Stimulated activated CD8-positive, alpha-beta memory T cell treated with anti-CD3 and anti-CD28 coated beads, Interleukin-4, amount 100 ng/mL, for 1 hour (primary cell): ENCODE data around the gene TMEM8B.

Experiments
- DNase-seq, 2 donors: peaks; one replicate each; pipeline ENCODE4 v3.0.0-alpha.2; 2020; ENCODE audit warnings: low read depth in 2 of 2, low spot score in 1 of 2

TMEM8B gene

DNA sequence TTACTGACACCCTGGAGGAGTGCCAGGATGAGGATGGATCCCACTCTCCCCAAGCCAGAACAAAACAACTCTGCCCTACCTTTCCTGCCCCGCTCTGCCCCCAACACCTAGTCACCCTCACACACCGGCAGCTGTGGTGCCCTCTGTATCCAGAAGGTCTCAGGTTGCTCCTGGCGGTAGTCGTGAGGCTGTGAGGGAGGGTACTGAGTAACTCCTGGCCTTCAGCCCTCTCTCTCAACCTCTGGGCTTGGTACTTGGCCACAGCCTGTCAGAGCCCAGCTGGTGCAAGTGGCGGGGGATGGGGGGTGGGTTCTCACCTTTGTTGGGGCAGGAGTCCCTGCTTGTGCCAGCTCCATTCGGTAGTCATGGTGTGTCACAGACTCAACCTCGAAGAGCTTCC, 18.9 kb upstream of the TMEM8B start:
- no peak for DNase-seq

DNA sequence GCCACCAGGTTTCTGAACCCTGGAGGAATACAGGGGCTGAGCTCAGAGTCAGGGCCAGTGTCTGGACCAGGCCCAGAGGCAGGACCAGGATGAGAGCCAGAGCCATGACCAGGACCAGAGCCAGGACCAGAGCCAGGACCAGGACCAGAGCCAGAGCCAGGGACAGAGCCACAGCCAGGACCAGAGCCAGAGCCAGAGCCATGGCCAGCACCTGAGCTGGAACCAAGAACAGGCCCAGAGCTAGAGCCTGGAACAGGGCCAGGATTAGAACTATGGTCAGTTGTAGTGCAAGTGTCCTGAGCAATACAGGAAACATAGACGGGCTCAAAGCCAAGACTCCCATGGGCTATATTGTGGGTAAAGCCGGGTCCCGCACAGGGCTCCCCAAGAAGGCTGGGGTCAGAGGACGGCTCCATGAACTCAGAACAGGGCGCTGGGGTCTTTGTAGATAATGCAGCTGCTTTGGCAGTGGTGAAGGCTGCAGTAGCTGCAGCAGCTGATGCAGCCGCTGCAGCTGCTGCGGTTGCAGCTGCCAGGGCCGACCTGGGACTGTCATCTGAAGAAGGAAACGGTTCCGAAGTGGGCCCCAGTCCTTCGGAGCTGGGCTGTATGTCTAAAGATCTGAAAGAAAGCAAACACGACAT, 17.5 kb upstream of the TMEM8B start:
- no peak for DNase-seq

- DNase-seq: peak; percentile 83 to 92
Observed at GRCh38 chr9:35812025-35812602, 16.9 kb upstream of the TMEM8B start, which contains the start of gene SPAG8. SPAG8 (minus strand) TSS chr9:35812262; CDS start chr9:35812147, 115 bp downstream.

DNA sequence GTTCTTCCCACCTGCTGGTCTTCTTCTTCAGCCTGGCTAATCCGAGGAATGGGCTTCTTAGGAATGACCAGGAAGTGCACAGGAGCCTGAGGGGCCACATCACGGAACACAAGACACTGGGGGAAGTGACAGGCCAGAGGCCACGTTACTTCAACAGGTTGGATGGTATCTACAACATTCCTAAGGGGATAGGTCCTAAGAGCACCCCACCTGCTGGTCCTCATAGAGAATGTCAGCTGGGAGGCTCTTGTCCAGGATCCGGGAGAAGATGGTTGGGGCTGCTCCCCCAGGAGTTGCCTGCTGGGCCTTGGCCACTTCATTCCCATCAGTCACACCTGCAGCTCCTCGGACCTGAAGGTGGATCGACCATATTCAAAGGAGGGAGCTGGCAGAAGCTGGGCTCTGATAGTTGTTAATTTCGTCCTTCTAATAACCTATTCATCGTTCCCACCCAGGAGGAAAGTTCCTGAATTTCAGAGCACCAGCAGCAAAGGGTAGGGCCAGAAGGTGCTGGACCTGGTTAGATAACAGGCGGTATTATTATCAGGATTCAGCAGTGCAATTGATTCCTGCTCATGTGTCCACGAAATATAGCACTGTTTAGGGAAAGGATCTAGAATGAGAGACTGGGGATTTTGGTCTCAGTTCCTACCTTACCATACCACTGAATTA, 15.5 kb upstream of the TMEM8B start:
- no peak for DNase-seq

GRCh38 chr9:35814106-35814840, 14.8 kb upstream of the TMEM8B start:
- peak in 1 of 2 donors; percentile 9 for DNase-seq

DNA sequence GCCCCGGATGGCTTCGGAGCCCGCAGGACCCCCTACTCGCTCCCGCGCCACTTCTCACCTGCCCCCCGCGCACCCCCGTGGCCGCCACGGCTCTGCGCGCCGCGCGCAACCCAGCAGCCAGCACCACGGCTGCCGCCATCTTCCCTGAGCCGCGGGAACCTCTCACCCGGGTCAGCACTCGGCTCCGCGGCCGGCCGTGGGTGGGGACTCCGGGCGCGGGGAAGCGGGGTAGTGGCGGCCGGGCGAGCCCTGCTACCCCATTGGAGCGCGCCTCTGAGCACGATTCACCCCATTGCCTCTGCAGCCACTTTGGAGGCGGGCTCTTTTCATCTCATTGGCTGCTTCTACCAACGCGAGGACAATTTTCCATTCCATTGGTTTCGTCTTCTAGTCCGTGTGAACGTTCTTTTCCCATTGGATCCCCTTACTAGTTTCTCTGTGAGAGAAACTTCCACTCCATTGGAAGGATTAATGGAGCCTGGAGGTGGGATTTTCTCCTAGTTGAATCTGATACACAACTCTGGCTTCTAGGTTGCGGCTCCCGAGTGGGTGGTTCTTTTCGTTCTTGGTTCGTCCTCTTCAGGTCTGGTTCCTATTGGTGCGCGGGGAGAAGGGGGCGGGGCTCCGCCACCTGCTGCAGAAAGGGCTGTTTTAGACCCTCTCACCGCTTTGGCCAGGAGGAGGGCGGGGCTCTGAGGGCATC, 14.0 kb upstream of the TMEM8B start, which contains the start of gene HINT2:
HINT2 (minus strand) TSS at position 202 of the 703 bp plus-strand sequence; CDS start at position 139, 63 bp downstream.
- peak; percentile 88 to 94 for DNase-seq

DNA sequence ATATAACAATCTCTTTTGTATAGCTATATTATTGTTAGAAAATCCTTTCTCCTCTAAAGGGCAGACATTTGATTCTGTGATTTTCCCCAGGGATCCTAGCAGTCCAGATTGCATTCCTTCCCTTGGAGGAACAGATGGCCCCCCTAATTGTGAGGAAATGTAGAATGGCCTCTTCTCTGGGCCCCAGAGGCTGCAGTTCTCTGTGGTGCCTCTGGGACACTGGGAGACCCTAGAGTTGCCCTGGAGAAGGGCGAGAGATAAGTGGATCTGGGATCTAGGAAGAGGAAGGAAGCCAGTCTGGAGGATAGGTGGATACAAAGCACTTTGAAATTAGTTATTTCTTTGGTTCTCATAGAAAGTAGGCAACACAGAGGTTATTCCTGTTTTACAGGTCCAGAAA, 12.3 kb upstream of the TMEM8B start:
- no peak for DNase-seq

DNA sequence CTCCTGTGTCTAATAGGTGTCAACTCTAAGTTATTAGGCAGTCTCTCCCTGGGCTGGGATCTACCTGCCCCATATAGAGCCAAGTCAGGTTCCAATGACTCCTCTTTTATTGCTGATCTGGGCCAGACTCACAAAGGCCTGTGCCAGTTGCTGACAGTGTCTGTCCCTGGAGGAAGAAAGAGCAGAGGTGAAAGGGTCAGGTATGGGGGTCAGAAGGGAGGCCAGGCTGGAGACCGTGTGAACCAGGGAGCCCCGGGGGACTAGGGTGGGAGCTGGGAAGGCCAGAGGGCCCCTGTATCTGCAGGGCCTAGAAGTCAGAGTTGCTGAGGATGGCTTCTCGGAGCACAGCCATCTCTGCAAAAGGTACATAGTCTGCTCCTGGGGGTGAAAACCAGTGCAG, 10.7 kb upstream of the TMEM8B start:
- DNase-seq: no peak

DNA sequence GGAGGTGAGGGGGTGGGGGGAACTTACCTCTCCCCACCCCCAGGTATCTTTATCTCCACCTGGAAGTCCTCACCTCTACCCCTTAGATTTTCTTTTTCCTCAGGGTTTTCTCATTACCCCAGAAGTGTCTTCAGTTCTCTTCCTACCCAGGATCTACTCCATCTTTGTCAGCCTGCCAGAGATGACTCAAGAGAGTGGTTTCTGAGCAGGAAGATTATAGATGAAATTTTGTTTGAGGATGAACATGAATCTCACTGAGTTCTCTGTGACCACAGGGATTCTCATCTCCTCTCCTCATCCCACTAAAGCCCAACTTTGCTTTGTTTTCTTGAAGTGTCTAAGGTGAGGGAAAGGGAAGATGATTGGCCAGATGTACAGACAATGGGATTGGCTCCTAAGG, 9.0 kb upstream of the TMEM8B start:
- DNase-seq: no peak

DNA sequence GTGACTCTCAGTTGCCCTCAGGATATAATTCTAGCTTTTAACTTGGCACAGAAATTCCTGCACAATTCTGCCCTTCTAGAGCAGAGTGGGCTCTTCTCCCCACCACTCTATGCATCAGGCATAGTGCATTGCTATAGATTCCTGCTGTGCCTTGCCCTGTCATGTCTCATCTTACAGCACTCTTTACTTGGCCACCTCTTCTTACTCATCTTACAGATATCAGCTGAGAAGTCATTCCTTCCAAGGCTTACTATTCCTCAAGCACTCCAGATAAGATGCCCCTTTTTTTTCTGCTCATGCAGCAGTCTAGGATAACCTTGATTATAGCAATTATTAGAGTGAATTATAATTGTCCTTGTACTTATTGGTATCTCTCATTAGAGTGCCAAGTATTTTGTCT, 6.1 kb upstream of the TMEM8B start:
- no peak for DNase-seq

- DNase-seq: no peak
Observed at GRCh38 chr9:35826071-35826701, 2.8 kb upstream of the TMEM8B start.

DNA sequence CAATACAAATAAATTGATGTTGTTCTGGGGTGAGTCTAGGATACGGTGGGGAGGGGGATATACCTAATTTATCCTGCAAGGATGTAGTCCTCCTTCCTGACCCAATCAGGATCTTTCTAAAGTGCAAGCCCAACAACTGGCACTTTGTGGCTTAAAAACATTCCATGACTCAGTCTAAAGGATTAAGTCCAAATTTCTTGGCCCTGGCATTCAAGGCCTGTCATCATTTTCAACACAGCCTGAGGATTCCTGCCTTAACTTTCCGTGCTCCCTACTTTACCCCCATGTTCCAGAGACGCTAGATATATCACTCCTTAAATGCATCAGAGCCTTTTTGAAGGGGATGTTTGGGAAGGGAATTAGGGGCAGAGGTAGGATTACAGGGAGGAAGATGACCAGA, 1.5 kb upstream of the TMEM8B start:
- no peak for DNase-seq

DNA sequence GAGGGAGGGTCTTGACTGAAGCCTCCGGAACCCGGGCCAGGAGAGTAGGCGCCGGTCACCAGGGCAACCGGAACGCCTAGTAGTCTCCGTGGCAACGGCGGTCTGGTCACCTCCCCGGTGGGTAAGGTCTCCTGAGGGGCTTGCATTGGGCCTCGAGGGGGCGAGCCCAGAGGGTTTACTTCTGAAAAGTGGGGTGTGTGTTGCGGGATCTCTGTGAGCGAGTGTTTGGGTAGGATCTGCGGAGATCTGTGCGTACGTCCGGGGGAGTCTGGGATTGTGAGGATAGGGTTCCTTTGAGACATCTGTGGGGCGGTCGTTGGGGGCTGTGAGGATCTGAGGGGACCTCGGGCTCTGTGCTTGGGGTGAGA, 328 bp upstream of the TMEM8B start, which contains the start of gene FAM221B:
FAM221B (minus strand) TSS at position 17 of the 368 bp plus-strand sequence. CDS start 2,571 bp downstream, outside the sequence.
- no peak for DNase-seq

DNA sequence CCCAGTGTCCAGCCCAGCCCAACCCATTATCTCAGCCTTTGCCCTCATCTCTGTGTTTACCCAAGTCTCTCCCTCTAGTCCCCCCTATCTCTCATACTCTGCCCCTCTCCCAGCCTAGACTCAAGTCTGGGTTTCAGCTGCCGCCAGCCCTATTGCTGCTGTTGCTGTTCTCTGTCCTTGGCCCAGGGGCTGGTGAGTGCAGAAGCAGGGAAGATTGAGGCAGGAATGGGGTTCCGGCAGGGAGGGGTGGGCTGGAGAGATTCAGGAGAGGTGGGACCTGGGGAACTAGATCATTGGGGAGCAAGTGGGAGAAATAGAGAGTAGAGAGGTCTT, 702 bp downstream of the TMEM8B start:
- DNase-seq: no peak

DNA sequence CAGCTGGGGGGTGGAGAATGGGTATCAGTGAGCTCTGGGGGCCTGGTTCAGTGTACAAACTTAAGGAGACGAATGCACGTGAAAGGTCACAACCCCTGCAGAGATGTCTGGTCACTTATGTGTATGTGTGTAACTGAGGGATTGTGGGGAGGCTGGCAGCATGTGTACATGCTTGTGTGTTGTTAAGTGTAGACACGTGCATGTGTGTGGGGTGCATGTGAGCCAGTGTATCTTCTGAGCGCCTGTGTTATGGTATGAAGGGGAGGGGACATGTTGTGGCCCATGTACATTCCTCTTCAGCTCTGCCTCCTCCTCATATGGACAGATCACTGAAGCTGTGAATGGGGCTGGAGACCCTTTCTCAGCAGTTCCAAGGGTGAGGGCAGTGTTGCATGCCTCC, 2.0 kb downstream of the TMEM8B start:
- DNase-seq: no peak

DNA sequence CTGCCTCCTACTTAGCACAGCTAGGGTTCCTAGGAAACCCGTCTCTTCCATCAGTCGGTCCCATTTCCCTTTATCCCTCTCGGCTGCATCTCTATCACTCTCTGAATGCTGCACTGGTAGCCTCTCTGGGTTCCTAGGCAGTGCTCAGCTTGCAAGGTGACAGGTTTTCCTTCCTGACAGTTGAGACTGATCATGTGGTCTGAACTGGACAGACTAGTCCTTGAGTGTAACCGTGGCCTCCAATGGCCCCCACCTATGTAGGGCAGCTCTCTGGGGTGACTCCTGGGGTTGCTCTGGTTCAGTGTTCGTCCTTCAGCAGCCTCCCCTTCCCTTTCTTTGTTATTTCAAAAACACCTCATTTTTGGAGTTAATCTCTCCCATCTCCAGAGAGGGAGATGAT, 3.8 kb downstream of the TMEM8B start:
- no peak for DNase-seq

DNA sequence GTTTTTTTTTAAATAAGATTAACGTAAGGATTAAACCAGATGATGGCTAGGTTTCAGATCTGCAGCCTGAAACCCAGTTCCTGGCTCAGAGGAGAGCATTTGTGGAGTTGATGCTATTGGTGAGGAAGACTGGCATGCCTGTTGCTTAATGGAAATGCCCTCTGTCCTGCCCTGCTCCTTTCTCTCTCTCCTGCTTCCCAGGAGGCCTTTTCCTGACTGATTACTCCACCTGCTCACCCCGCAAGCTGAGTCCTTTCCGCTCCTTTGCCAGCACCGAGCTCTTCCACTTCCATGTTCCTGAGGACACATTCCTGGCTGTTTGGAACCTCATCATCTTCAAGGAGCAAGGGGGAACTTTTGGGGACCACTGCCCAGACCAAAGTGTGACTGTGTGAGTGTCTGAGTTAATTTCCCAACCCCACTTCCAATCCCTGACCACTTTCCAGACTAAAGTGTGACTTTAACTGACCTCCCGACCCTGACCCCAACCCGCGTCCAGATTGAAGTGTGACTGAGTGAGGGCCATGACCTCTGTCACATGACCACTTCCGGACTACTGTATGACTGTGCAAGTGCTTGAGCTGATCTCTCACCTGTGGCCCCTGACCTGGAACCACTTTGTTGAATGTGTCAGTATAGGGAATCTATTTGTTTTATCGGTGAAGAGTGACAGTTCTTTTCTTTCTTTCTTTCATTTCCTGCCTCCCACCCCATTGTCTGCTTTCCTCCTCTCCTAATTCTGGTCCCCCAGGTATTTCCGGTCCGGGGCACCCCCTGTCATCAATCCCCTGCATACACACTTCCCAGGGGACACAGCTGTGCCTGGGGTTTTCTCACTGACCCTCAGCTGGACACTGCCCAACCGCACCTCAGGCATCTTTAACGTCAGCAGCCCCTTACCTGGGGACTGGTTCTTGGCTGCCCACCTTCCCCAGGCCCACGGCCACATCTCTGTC, 5.5 kb downstream of the TMEM8B start:
- no peak for DNase-seq

DNA sequence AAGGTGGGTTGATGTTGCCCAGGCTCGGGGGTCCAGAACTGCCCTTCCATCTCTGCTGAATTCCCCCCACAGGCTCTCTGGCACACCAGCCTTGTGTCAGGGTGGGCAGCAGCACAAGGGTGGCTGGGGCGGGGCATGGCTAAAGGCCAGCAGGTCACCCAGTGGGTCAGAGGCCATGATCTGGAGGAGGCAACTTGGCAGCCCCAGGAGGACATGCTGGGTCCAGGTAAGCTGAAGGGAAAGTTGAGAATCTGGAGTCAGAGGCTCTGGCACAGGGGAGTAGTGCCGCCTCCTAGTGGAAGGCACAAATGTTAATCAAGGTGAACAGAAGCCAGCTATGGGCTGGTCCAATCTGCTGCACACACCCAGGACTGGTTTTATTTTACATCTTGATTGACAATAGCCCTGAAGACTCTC, 6.2 kb downstream of the TMEM8B start:
- no peak for DNase-seq

GRCh38 chr9:35835766-35836165, 6.7 kb downstream of the TMEM8B start:
- no peak for DNase-seq

GRCh38 chr9:35836595-35836994, 7.6 kb downstream of the TMEM8B start:
- no peak for DNase-seq
